Measurements from ENCODE around the gene MED17.

MED17 gene

DNA sequence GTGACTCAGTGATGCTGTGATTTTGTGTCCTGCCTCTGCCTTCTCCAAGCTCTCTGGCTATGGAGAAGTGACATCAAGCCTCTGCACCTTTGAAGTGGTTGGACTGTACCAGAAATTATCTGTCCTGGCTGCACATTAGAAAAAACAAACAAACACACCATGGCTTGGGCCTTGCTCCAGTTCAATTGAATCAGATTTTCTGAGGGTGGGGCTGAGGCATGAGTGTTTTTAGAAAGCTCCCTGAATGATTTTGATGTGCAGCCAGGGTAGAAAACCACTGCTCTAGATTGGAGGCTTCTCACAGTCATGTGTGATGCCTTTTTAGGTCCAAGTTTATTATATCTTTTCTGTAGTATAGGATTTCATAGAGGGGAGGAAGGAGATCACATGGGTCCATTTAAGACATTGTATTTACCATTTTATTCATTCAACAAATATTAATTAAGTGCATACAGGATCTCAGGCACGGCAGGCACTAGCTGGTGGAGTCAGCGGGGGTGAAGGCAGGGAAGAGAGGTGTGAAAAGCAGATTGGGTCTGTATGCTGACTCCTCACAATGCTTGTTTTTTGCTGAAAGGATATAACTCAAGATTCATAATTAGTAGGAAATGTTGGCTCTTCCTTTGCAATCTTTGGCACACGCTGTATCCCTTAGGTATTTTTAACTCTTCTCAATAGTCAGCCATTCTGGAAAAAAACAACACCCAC lies 73.5 kb downstream of the MED17 start:
- no peaks in the 10 kb centered on the region for H3F3A ChIP-seq (ENCODE audit: insufficient read depth, low read length)
- H3K36me3 ChIP-seq (ENCODE audit: insufficient read depth, low read length) = no peaks in the 10 kb centered on the region
- no peak overlapping the region for H3K4me3 ChIP-seq (ENCODE audit: low read depth, low read length, poor library complexity, severe bottlenecking)
- H3K79me2 ChIP-seq (ENCODE audit: insufficient read depth, low read length) = no peaks in the 10 kb centered on the region
- TF ChIP-seq EZH2 (IDR thresholded peaks at IDR 0.05; ENCODE audit: borderline replicate concordance, low read length) = no peak
- TF ChIP-seq, protein P1, sequence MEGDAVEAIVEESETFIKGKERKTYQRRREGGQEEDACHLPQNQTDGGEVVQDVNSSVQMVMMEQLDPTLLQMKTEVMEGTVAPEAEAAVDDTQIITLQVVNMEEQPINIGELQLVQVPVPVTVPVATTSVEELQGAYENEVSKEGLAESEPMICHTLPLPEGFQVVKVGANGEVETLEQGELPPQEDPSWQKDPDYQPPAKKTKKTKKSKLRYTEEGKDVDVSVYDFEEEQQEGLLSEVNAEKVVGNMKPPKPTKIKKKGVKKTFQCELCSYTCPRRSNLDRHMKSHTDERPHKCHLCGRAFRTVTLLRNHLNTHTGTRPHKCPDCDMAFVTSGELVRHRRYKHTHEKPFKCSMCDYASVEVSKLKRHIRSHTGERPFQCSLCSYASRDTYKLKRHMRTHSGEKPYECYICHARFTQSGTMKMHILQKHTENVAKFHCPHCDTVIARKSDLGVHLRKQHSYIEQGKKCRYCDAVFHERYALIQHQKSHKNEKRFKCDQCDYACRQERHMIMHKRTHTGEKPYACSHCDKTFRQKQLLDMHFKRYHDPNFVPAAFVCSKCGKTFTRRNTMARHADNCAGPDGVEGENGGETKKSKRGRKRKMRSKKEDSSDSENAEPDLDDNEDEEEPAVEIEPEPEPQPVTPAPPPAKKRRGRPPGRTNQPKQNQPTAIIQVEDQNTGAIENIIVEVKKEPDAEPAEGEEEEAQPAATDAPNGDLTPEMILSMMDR (IDR thresholded peaks at IDR 0.05; ENCODE audit: low read length) = no peak
- H4K20me1 ChIP-seq (ENCODE audit: insufficient read depth, low read length) = no peaks in the 10 kb centered on the region
- no peaks in the 10 kb centered on the region for H3K9me3 ChIP-seq (ENCODE audit: low read length)
- H3K4me2 ChIP-seq (ENCODE audit: low read length) = no peak overlapping the region
- no peaks in the 10 kb centered on the region for H3K9me2 ChIP-seq (ENCODE audit: low read depth, low read length)
- no peaks in the 10 kb centered on the region; the same call in 1 of the 2 replicates for H3K27me3 ChIP-seq (ENCODE audit: insufficient read depth, low read length)
- no peak overlapping the region for H3K27ac ChIP-seq (ENCODE audit: low read depth, low read length, poor library complexity, severe bottlenecking)
- H3K4me1 ChIP-seq (ENCODE audit: insufficient read depth, low read length, severe bottlenecking) = no peaks in the 10 kb centered on the region
- H2AFZ ChIP-seq (ENCODE audit: low read length) = no peak overlapping the region
- no peak overlapping the region for H3K9ac ChIP-seq (ENCODE audit: low read length)

DNA sequence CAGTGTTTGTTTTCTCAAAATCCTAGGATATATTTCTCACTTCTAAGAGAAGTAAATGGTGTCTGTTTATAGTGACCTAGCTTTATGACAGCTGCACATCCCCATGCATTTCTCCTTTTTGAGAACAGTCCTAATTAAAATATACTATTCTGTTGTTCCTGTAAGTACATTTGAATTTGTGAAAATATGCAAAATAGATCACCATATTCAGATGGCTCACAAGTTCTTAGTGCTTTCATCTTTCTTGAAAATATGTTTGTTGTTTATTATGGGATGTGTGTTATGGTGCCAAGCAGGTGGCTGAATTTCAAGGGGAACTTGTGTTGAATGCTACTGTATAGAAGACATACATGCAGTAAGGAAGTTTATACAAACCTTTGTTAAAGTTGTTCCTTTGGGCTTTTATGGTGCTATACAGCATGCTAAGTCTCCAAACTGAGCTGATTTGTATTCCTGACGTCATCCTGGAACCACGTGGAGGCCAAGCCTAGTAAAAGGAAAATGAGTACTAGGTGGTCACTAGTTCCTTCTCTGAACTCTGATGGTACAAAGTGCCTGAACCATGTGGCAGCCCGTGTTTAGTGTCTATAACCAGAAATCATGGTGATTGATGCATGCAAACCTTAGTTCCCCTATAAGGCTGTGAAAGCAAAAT lies 74.2 kb downstream of the MED17 start:
- no peak overlapping the region for H2AFZ ChIP-seq (ENCODE audit: low read length)
- H3K4me2 ChIP-seq (ENCODE audit: low read length) = no peak overlapping the region
- no peak overlapping the region for H3K27ac ChIP-seq (ENCODE audit: low read depth, low read length, poor library complexity, severe bottlenecking)
- H3K4me1 ChIP-seq (ENCODE audit: insufficient read depth, low read length, severe bottlenecking) = no peaks in the 10 kb centered on the region
- no peak overlapping the region for H3K4me3 ChIP-seq (ENCODE audit: low read depth, low read length, poor library complexity, severe bottlenecking)
- H3K9me2 ChIP-seq (ENCODE audit: low read depth, low read length) = no peaks in the 10 kb centered on the region
- no peaks in the 10 kb centered on the region for H3K79me2 ChIP-seq (ENCODE audit: insufficient read depth, low read length)
- no peak overlapping the region for H3K9ac ChIP-seq (ENCODE audit: low read length)
- no peaks in the 10 kb centered on the region for H3F3A ChIP-seq (ENCODE audit: insufficient read depth, low read length)
- TF ChIP-seq EZH2 (IDR thresholded peaks at IDR 0.05; ENCODE audit: borderline replicate concordance, low read length) = no peak
- TF ChIP-seq, protein P1 (IDR thresholded peaks at IDR 0.05; ENCODE audit: low read length) = no peak
- no peaks in the 10 kb centered on the region for H3K9me3 ChIP-seq (ENCODE audit: low read length)
- no peaks in the 10 kb centered on the region; the same call in 1 of the 2 replicates for H3K27me3 ChIP-seq (ENCODE audit: insufficient read depth, low read length)
- H3K36me3 ChIP-seq (ENCODE audit: insufficient read depth, low read length) = no peaks in the 10 kb centered on the region
- H4K20me1 ChIP-seq (ENCODE audit: insufficient read depth, low read length) = no peaks in the 10 kb centered on the region

DNA sequence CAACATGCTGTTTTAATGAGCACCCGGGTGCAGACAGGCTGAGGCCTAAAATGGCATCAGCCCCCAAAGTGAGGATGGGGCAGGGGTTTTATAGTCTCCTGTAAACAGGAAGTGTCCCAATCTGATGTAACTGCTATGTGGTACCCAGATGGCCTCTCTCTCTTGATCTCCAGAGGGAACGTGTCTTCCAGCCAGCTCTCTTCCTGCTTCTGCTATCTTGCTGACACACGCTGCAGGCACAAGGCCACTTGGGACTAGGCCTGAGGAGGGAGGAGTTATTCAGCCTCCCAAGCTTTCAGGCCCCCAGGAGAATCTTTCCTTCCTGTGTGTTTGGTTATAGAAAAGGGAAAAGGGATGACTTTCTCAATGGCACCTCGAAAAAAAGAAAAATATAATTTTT lies 77.7 kb downstream of the MED17 start:
- Histone ChIP-seq H3K4me3 (ENCODE audit: low read depth, low read length, poor library complexity, severe bottlenecking) (no peak overlapping the region), H3K79me2 (ENCODE audit: insufficient read depth, low read length) (no peaks in the 10 kb centered on the region), H3K27ac (ENCODE audit: low read depth, low read length, poor library complexity, severe bottlenecking) (no peak overlapping the region), H3K9me3 (ENCODE audit: low read length) (no peaks in the 10 kb centered on the region), H3F3A (ENCODE audit: insufficient read depth, low read length) (no peaks in the 10 kb centered on the region), H2AFZ (ENCODE audit: low read length) (no peak overlapping the region), H3K27me3 (ENCODE audit: insufficient read depth, low read length) (no peaks in the 10 kb centered on the region), H3K4me1 (ENCODE audit: insufficient read depth, low read length, severe bottlenecking) (no peaks in the 10 kb centered on the region), H3K4me2 (ENCODE audit: low read length) (no peak overlapping the region), H3K9ac (ENCODE audit: low read length) (no peak overlapping the region), H3K9me2 (ENCODE audit: low read depth, low read length) (no peaks in the 10 kb centered on the region), H4K20me1 (ENCODE audit: insufficient read depth, low read length) (no peaks in the 10 kb centered on the region), H3K36me3 (ENCODE audit: insufficient read depth, low read length) (no peaks in the 10 kb centered on the region)
- no peak for TF ChIP-seq EZH2 (IDR thresholded peaks at IDR 0.05; ENCODE audit: borderline replicate concordance, low read length)
- TF ChIP-seq, protein P1 (IDR thresholded peaks at IDR 0.05; ENCODE audit: low read length) = no peak

Measured in OCI-LY1 (cell line).